ENCODE data around the gene CACNA1C.

Gene CACNA1C

DNA sequence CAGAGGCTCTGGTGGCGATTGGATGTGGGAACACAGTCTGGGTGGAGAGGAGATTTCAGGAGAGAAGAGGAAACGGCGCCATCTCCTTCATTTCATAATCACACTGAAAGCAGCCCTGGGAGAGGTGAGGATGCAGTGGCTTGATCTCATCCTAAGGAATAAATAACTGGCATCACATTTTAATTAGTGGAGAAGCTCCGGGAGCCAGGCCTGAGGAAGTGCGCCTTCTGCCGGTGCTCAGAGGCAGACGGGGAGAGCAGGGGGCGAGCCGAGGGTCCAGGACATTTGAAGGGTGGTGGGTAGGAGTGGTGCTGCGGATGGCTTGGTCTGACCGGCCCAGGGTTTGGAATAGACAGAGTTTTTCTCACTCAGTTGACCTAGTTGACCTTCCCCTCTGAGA is 265.0 kb downstream of the CACNA1C start:
- H3K9me3 ChIP-seq (ENCODE audit: control insufficient read depth in 1 of 2, low read length in 2 of 2) = no peaks in the 10 kb centered on the region
- H3K9ac ChIP-seq (ENCODE audit: low read depth in 1 of 2, low read length in 2 of 2) = no peak overlapping the region
- no peak overlapping the region for H3K27ac ChIP-seq (ENCODE audit: low read depth, low read length)
- H3K36me3 ChIP-seq (ENCODE audit: control insufficient read depth in 1 of 2, insufficient read depth in 2 of 2, low read length in 2 of 2) = no peaks in the 10 kb centered on the region
- no peak overlapping the region for H3K4me3 ChIP-seq (ENCODE audit: low read depth in 1 of 2, low read length in 2 of 2)
- no peaks in the 10 kb centered on the region for H3K27me3 ChIP-seq (ENCODE audit: control insufficient read depth in 1 of 2, insufficient read depth in 2 of 2, low read length in 2 of 2)
- H3K4me1 ChIP-seq (ENCODE audit: control insufficient read depth in 1 of 2, insufficient read depth in 2 of 2, low read length in 2 of 2) = peaks cover 0 to 7% of the 10 kb centered on the region in 2 donors

DNA sequence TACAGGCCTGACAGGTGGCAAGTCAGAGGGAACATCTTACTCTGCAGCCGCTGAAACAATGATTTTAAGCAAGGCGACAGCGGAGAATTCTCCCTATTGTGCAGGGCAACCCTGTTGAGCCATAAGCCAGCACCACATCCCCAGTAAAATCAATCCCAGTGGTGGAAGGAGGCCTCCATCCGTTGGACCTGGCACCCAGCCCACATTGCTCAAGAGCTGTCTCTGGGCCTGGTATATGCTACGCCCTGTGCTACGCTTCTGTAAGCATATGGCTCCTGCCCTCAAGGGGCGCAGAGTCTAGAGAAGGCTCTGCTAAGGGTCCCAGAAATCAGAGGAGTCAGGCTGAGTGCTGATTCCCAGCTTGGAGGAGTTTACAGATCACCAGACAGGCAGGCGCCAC is 265.5 kb downstream of the CACNA1C start:
- Histone ChIP-seq H3K27me3 (ENCODE audit: control insufficient read depth in 1 of 2, insufficient read depth in 2 of 2, low read length in 2 of 2) (no peaks in the 10 kb centered on the region), H3K27ac (ENCODE audit: low read depth, low read length) (no peak overlapping the region), H3K9me3 (ENCODE audit: control insufficient read depth in 1 of 2, low read length in 2 of 2) (no peaks in the 10 kb centered on the region), H3K9ac (ENCODE audit: low read depth in 1 of 2, low read length in 2 of 2) (no peak overlapping the region), H3K4me3 (ENCODE audit: low read depth in 1 of 2, low read length in 2 of 2) (no peak overlapping the region), H3K36me3 (ENCODE audit: control insufficient read depth in 1 of 2, insufficient read depth in 2 of 2, low read length in 2 of 2) (no peaks in the 10 kb centered on the region), H3K4me1 (ENCODE audit: control insufficient read depth in 1 of 2, insufficient read depth in 2 of 2, low read length in 2 of 2) (peaks cover 0 to 7% of the 10 kb centered on the region in 2 donors)

DNA sequence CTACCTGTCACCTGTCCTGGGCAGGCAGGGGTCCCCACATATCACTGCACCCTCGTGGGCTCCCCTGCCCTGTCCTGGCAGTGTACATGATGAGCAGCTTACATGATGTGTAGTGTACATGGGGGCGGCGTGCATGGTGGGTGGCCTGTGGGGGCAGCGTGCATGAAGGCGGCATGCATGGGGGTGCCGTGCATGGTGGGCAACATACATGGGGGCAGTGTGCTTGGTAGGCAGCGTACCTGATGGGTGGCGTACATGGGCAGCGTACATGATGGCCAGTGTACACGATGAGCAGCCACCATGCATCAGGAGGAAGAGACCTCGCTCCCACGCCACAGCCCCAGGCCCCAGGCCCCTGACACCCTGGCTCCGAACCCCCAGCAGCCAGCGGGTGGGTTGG is 266.3 kb downstream of the CACNA1C start:
- Histone ChIP-seq H3K4me1 (ENCODE audit: control insufficient read depth in 1 of 2, insufficient read depth in 2 of 2, low read length in 2 of 2) (peaks cover 0 to 7% of the 10 kb centered on the region in 2 donors), H3K9ac (ENCODE audit: low read depth in 1 of 2, low read length in 2 of 2) (no peak overlapping the region), H3K27ac (ENCODE audit: low read depth, low read length) (no peak overlapping the region), H3K4me3 (ENCODE audit: low read depth in 1 of 2, low read length in 2 of 2) (no peak overlapping the region), H3K9me3 (ENCODE audit: control insufficient read depth in 1 of 2, low read length in 2 of 2) (no peaks in the 10 kb centered on the region), H3K36me3 (ENCODE audit: control insufficient read depth in 1 of 2, insufficient read depth in 2 of 2, low read length in 2 of 2) (no peaks in the 10 kb centered on the region), H3K27me3 (ENCODE audit: control insufficient read depth in 1 of 2, insufficient read depth in 2 of 2, low read length in 2 of 2) (no peaks in the 10 kb centered on the region)

DNA sequence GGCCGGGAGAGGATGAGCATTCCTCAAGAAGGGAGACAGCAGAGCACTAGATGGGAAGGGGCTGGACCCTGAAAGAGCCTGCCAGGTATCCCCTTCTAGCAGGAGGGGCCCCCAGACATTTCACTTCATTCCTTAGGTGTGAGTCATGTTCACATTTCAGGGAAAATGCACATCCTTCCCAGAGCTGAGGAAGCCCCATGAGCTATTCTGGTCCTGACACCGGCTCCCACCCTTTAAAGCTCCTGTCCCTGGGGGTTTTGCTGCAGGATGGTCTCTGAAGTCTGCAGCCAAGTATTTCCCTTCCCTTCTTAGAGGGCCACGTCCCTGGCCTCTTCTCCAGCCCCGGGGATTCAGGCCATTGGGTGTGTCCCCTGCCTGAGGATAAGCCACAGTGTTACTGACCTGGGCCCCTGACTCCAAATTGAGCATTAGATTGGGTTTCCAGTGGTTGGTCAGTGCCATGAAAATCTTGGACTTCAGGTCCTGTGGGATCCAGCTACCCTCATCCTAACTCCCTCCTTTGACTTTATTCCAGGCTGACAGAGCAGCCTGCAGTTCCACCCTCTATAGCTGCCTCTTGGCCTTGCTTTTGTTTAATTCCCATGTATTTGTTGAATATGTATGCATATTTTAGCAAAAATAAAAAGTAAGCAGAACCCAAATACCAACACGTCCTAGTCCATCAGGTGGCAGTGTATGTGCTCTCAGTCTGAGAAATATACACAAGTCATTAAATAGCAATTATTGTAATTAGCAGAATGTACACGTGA is 267.1 kb downstream of the CACNA1C start:
- H3K9ac ChIP-seq (ENCODE audit: low read depth in 1 of 2, low read length in 2 of 2) = no peak overlapping the region
- H3K4me1 ChIP-seq (ENCODE audit: control insufficient read depth in 1 of 2, insufficient read depth in 2 of 2, low read length in 2 of 2) = peaks cover 0 to 7% of the 10 kb centered on the region in 2 donors
- no peaks in the 10 kb centered on the region for H3K9me3 ChIP-seq (ENCODE audit: control insufficient read depth in 1 of 2, low read length in 2 of 2)
- no peak overlapping the region for H3K27ac ChIP-seq (ENCODE audit: low read depth, low read length)
- no peaks in the 10 kb centered on the region for H3K27me3 ChIP-seq (ENCODE audit: control insufficient read depth in 1 of 2, insufficient read depth in 2 of 2, low read length in 2 of 2)
- no peaks in the 10 kb centered on the region for H3K36me3 ChIP-seq (ENCODE audit: control insufficient read depth in 1 of 2, insufficient read depth in 2 of 2, low read length in 2 of 2)
- H3K4me3 ChIP-seq (ENCODE audit: low read depth in 1 of 2, low read length in 2 of 2) = no peak overlapping the region

DNA sequence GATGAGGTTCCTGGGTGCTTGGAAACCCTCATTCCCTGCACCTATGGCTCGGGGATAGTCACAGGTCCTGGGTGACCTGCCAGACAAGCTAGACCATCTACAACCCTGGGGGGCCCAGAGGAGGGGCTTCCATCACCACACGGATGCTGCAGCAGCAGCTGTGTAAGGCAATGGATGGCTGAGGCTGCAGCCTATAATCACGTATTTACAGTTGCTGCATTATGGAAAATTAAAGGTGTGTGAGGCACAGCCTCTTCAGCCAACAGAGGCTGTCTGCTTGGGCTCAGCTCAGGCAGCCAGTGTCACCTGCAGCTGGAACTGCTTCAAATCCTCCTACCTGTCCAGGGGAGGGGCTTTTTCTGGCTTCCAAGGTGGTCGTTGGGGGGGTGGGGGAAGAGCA is 268.1 kb downstream of the CACNA1C start:
- Histone ChIP-seq H3K36me3 (ENCODE audit: control insufficient read depth in 1 of 2, insufficient read depth in 2 of 2, low read length in 2 of 2) (no peaks in the 10 kb centered on the region), H3K4me3 (ENCODE audit: low read depth in 1 of 2, low read length in 2 of 2) (no peak overlapping the region), H3K27me3 (ENCODE audit: control insufficient read depth in 1 of 2, insufficient read depth in 2 of 2, low read length in 2 of 2) (no peaks in the 10 kb centered on the region), H3K27ac (ENCODE audit: low read depth, low read length) (no peak overlapping the region), H3K9me3 (ENCODE audit: control insufficient read depth in 1 of 2, low read length in 2 of 2) (no peaks in the 10 kb centered on the region), H3K4me1 (ENCODE audit: control insufficient read depth in 1 of 2, insufficient read depth in 2 of 2, low read length in 2 of 2) (peaks cover 0 to 7% of the 10 kb centered on the region in 2 donors), H3K9ac (ENCODE audit: low read depth in 1 of 2, low read length in 2 of 2) (no peak overlapping the region)

DNA sequence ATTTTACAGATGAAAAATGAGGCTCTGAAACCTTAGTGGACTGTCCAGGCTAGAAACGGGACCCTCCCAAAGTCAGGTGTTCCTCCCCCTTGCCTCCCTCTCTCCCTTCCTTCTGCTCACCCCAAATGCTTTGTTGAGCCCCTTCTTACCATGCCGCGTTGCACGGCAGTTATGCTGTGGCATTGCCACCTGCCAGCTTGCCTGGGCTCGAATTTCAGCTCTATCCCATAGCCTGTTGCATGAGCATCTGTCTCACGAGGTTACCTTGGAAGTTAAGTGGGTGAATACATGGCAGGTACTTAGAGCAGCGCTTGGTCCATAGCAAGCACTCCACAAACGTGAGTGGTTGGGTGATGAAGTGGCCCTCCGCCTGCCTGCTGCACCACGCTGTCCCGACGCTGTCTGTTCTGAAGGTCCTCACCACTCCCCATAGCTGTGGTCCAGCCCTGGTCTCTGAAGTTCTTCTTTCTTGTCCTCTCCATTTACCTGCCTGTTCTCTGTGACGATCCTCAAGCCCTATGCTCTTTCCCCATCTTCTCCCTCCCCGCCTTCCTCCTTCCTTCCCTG is 269.9 kb downstream of the CACNA1C start:
- Histone ChIP-seq H3K27me3 (ENCODE audit: control insufficient read depth in 1 of 2, insufficient read depth in 2 of 2, low read length in 2 of 2) (no peaks in the 10 kb centered on the region), H3K36me3 (ENCODE audit: control insufficient read depth in 1 of 2, insufficient read depth in 2 of 2, low read length in 2 of 2) (no peaks in the 10 kb centered on the region), H3K9ac (ENCODE audit: low read depth in 1 of 2, low read length in 2 of 2) (no peak overlapping the region), H3K4me3 (ENCODE audit: low read depth in 1 of 2, low read length in 2 of 2) (no peak overlapping the region), H3K9me3 (ENCODE audit: control insufficient read depth in 1 of 2, low read length in 2 of 2) (no peaks in the 10 kb centered on the region), H3K27ac (ENCODE audit: low read depth, low read length) (no peak overlapping the region), H3K4me1 (ENCODE audit: control insufficient read depth in 1 of 2, insufficient read depth in 2 of 2, low read length in 2 of 2) (peaks cover 0 to 7% of the 10 kb centered on the region in 2 donors)

DNA sequence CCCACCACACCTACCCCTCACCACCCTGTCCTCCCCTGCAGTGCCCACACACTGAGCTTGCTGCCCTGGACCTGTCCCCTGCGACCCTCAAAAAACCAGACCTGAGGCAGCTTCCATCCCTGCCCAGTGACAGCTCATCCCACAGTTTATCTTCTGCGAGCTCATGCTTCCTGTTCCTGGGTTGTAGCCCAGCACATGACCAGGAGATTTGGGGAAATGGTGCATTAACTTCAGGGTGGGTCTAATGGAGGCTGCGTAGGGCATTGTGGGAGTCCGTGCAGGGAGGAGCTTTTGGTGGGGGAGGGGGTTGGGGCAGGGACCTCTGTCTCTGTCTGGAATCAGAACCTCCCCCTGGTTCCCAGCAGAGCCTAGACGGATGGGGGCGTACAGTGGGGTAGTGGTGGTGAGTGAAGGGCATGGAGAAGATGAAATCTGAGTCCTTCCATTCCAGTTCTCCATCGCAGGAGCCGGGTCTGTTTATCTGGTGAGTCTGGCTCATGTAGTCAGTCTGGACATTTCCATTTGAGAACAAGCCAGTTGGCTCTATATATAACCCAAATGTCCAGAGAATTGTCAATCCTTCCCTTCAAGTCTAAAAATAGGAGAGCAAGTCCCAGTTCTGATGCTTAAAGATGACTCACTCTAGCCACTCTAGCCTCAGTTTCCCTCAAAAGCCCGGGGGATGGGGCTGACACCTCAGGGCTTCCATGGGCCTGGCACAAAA is 270.9 kb downstream of the CACNA1C start:
- Histone ChIP-seq H3K27me3 (ENCODE audit: control insufficient read depth in 1 of 2, insufficient read depth in 2 of 2, low read length in 2 of 2) (no peaks in the 10 kb centered on the region), H3K27ac (ENCODE audit: low read depth, low read length) (no peak overlapping the region), H3K9me3 (ENCODE audit: control insufficient read depth in 1 of 2, low read length in 2 of 2) (no peaks in the 10 kb centered on the region), H3K9ac (ENCODE audit: low read depth in 1 of 2, low read length in 2 of 2) (no peak overlapping the region), H3K36me3 (ENCODE audit: control insufficient read depth in 1 of 2, insufficient read depth in 2 of 2, low read length in 2 of 2) (no peaks in the 10 kb centered on the region), H3K4me3 (ENCODE audit: low read depth in 1 of 2, low read length in 2 of 2) (no peak overlapping the region), H3K4me1 (ENCODE audit: control insufficient read depth in 1 of 2, insufficient read depth in 2 of 2, low read length in 2 of 2) (peaks cover 0 to 7% of the 10 kb centered on the region in 2 donors)

DNA sequence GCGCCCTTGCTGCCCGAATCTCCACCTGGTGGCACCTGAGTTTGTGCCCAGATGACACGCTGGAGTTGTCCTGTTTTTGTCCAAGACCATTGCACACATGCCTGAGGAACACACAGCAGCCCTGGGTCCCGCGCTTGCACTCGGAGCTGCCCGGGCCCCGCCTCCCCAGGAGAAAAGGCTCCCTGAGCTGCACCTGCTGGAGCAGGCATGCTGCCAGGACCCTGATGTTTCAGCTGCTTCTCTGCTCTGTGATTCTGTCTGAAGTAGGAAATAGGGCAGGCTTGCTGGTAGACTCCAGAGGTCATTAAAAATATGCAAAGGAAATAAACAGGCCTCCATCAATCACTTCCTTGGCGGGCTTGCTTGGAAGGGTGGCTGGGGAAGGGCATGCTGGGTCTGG is 271.6 kb downstream of the CACNA1C start:
- Histone ChIP-seq H3K36me3 (ENCODE audit: control insufficient read depth in 1 of 2, insufficient read depth in 2 of 2, low read length in 2 of 2) (no peaks in the 10 kb centered on the region), H3K27ac (ENCODE audit: low read depth, low read length) (no peak overlapping the region), H3K9ac (ENCODE audit: low read depth in 1 of 2, low read length in 2 of 2) (no peak overlapping the region), H3K4me1 (ENCODE audit: control insufficient read depth in 1 of 2, insufficient read depth in 2 of 2, low read length in 2 of 2) (peaks cover 0 to 7% of the 10 kb centered on the region in 2 donors), H3K9me3 (ENCODE audit: control insufficient read depth in 1 of 2, low read length in 2 of 2) (no peaks in the 10 kb centered on the region), H3K4me3 (ENCODE audit: low read depth in 1 of 2, low read length in 2 of 2) (no peak overlapping the region), H3K27me3 (ENCODE audit: control insufficient read depth in 1 of 2, insufficient read depth in 2 of 2, low read length in 2 of 2) (no peaks in the 10 kb centered on the region)

DNA sequence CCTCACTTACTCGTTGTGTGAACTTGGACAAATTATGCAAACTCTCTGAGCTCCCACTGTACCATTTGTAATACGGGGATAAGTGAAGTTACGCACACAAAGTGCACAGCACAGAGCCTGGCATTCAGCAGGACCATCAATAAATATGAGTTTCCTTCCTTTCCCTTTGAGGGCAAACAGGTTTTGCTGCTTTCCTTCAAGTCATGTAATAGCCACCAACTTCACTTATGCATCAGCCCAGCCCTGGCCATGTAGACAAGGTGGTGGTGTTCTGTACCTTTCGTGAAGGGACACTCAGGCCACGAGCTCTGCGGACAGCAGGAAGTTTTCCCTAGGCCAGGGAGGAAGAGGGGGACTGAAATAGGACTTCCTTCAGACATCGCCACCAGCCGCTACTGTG is 272.7 kb downstream of the CACNA1C start:
- H3K4me3 ChIP-seq (ENCODE audit: low read depth in 1 of 2, low read length in 2 of 2) = no peak overlapping the region
- H3K4me1 ChIP-seq (ENCODE audit: control insufficient read depth in 1 of 2, insufficient read depth in 2 of 2, low read length in 2 of 2) = peaks cover 0 to 7% of the 10 kb centered on the region in 2 donors
- no peaks in the 10 kb centered on the region for H3K36me3 ChIP-seq (ENCODE audit: control insufficient read depth in 1 of 2, insufficient read depth in 2 of 2, low read length in 2 of 2)
- no peaks in the 10 kb centered on the region for H3K27me3 ChIP-seq (ENCODE audit: control insufficient read depth in 1 of 2, insufficient read depth in 2 of 2, low read length in 2 of 2)
- H3K9ac ChIP-seq (ENCODE audit: low read depth in 1 of 2, low read length in 2 of 2) = no peak overlapping the region
- H3K27ac ChIP-seq (ENCODE audit: low read depth, low read length) = no peak overlapping the region
- no peaks in the 10 kb centered on the region for H3K9me3 ChIP-seq (ENCODE audit: control insufficient read depth in 1 of 2, low read length in 2 of 2)

DNA sequence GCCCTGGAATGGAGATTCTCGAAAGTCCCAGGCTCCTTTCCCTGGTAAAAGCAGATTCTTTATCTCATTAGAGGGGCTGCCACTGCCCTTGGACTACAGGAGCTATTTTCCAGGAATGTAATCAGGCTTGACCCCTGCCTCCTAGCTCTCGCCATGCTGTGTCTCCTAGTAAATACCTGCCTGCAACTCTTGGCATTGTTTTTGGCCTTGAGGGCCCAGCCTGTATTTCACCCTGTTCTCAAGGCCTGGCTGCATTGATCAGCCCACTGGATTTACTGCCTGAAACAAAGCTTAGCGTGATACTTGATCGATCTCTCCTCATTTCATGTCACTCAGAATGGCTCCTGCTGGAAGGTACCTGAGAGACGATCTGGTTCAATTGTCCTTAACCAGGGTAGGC is 273.7 kb downstream of the CACNA1C start:
- Histone ChIP-seq H3K27ac (ENCODE audit: low read depth, low read length) (no peak overlapping the region), H3K4me3 (ENCODE audit: low read depth in 1 of 2, low read length in 2 of 2) (no peak overlapping the region), H3K9ac (ENCODE audit: low read depth in 1 of 2, low read length in 2 of 2) (no peak overlapping the region), H3K36me3 (ENCODE audit: control insufficient read depth in 1 of 2, insufficient read depth in 2 of 2, low read length in 2 of 2) (no peaks in the 10 kb centered on the region), H3K9me3 (ENCODE audit: control insufficient read depth in 1 of 2, low read length in 2 of 2) (no peaks in the 10 kb centered on the region), H3K27me3 (ENCODE audit: control insufficient read depth in 1 of 2, insufficient read depth in 2 of 2, low read length in 2 of 2) (no peaks in the 10 kb centered on the region), H3K4me1 (ENCODE audit: control insufficient read depth in 1 of 2, insufficient read depth in 2 of 2, low read length in 2 of 2) (peaks cover 0 to 4% of the 10 kb centered on the region in 2 donors)
